Activated B cell treated with CpG ODN at 0.5 μM for 24 hours (primary cell): Measurements from ENCODE around the gene TSEN2. TPM values are rescaled to one million over a fixed set of nuclear protein-coding genes. Genes with fewer than 3 reads are reported as not detected.

ENCODE experiments used
- ATAC-seq: fragments of 200-7000 bp; cut with Tn5 transposase; one replicate; pipeline ENCODE4 v1.10.0; 2021; ENCODE audit warnings: low read depth, mild to moderate bottlenecking, moderate library complexity
- CTCF ChIA-PET: fragments of 350-600 bp; sonication (Branson Sonifier 250); formaldehyde crosslinking; loops from one replicate; lab custom pipeline; 2021; ENCODE audit warnings: antibody characterized with exemption; lab: Charles Lee
- POLR2A ChIA-PET: fragments of 350-600 bp; sonication (Branson Sonifier 250); formaldehyde crosslinking; loops from one replicate; lab custom pipeline; 2021; ENCODE audit warnings: antibody characterized with exemption; lab: Charles Lee
- DNase-seq: peaks from one replicate; pipeline ENCODE4 v3.0.0; 2022
- H3K27ac Mint-ChIP-seq: one replicate; pipeline ENCODE4 v1.8.0; 2020; ENCODE audit warnings: mixed read lengths
- H3K27me3 Mint-ChIP-seq: one replicate; pipeline ENCODE4 v1.8.0; 2021; ENCODE audit warnings: mixed read lengths
- H3K36me3 Mint-ChIP-seq: one replicate; pipeline ENCODE4 v1.8.0; 2021; ENCODE audit warnings: low read depth, mixed read lengths
- H3K4me1 Mint-ChIP-seq: one replicate; pipeline ENCODE4 v1.8.0; 2021; ENCODE audit warnings: mixed read lengths
- H3K4me3 Mint-ChIP-seq: one replicate; pipeline ENCODE4 v1.8.0; 2020; ENCODE audit warnings: mild to moderate bottlenecking, mixed read lengths
- H3K9me3 Mint-ChIP-seq: one replicate; pipeline ENCODE4 v1.8.0; 2020; ENCODE audit warnings: mixed read lengths
- CTCF ChIP-seq: fragments of 200-600 bp; IDR thresholded peaks from one replicate; pipeline ENCODE4 v1.8.0; 2022; ENCODE audit warnings: antibody characterized with exemption, mild to moderate bottlenecking
- intact Hi-C: fragments of 100-400 bp; cut with micrococcal nuclease; formaldehyde crosslinking; loops from one replicate; pipeline ENCODE4 v1.15.1; 2024
- total RNA-seq: library from RNA; stranded (reverse); gene quantifications from 2 replicates; pipeline ENCODE4 v1.2.3, GENCODE V29; 2022

Gene TSEN2
- total RNA-seq, 1 donor from 2014 or later = 17.4 TPM

DNA sequence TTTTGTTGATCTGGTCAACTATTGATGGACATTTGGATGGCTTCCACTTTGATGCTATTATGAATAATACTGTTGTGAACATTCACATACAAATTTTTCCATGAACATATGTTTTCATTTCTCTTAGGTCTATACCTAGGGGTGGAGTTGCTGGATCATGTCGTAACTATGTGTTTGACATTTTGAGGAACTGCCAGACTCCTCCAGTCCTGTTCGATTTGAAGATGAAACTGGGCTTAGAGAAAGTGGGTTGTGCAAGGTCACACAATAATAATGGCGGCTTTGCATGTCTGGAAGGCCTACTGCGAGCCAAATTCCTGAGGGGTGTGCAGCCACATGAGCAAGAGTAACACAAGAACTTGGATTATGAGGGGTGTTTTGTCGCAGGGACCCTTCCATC, 2.6 kb downstream of the TSEN2 start:
- peaks cover 26% of the 10 kb centered on the region for H3K4me1 Mint-ChIP-seq
- H3K36me3 Mint-ChIP-seq = peaks cover 28% of the 10 kb centered on the region
- no peak for TF ChIP-seq CTCF
- H3K27ac Mint-ChIP-seq = no peak overlapping the region
- ChIA-PET POLR2A (no interaction called here), CTCF (no interaction called here)
- no peak for DNase-seq
- intact Hi-C loops = loop anchor here (10.0 kb wide), 2 partner anchors 328 to 998 kb away; partner anchors contain the start of gene HDAC11
- H3K9me3 Mint-ChIP-seq = no peaks in the 10 kb centered on the region
- no peaks in the 10 kb centered on the region for H3K27me3 Mint-ChIP-seq
- ATAC-seq = no peak
- H3K4me3 Mint-ChIP-seq = no peak overlapping the region

GRCh38 chr3:12487336-12487735, 3.1 kb downstream of the TSEN2 start:
- intact Hi-C loops = loop anchor here (10.0 kb wide), 2 partner anchors 327 to 997 kb away; partner anchors contain the start of gene HDAC11
- peaks cover 26% of the 10 kb centered on the region for H3K4me1 Mint-ChIP-seq
- POLR2A ChIA-PET = no interaction called here
- H3K4me3 Mint-ChIP-seq = no peak overlapping the region
- no peaks in the 10 kb centered on the region for H3K27me3 Mint-ChIP-seq
- TF ChIP-seq CTCF = no peak
- no peaks in the 10 kb centered on the region for H3K9me3 Mint-ChIP-seq
- no peak overlapping the region for H3K27ac Mint-ChIP-seq
- DNase-seq (no peak), ATAC-seq (no peak)
- H3K36me3 Mint-ChIP-seq = peaks cover 31% of the 10 kb centered on the region
- CTCF ChIA-PET = no interaction called here

DNA sequence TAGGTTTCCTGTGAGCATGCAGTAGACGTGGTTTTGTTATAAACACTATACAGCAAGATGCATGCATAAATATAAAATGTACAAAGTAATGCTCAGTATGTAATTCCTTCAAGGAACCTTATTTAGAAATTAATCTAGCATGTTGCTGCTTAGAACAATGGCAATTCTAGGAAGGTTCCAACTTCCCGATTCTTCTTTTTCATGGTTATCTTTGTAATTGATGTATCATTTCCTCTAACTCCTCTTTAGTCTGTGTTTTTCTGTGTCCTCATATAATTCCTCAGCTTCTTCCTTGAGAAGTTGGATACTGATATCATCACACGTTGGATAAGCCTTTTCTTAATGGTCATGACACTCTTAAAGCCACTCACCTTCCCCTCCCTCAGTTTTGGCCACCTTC, 3.5 kb downstream of the TSEN2 start:
- intact Hi-C loops = loop anchor here (10.0 kb wide), 2 partner anchors 327 to 997 kb away; partner anchors contain the start of gene HDAC11
- no peaks in the 10 kb centered on the region for H3K27me3 Mint-ChIP-seq
- H3K36me3 Mint-ChIP-seq = peaks cover 32% of the 10 kb centered on the region
- H3K27ac Mint-ChIP-seq = no peak overlapping the region
- peaks cover 26% of the 10 kb centered on the region for H3K4me1 Mint-ChIP-seq
- CTCF ChIA-PET = interaction anchor here (1.4 kb wide), 1 partner anchor 8 kb away, joined by 3 read pairs; no protein-coding TSS in a partner anchor
- no peaks in the 10 kb centered on the region for H3K9me3 Mint-ChIP-seq
- POLR2A ChIA-PET = no interaction called here
- DNase-seq = no peak
- no peak for TF ChIP-seq CTCF
- no peak for ATAC-seq
- H3K4me3 Mint-ChIP-seq = no peak overlapping the region

- DNase-seq (no peak), ATAC-seq (no peak)
- CTCF ChIA-PET = no interaction called here
- Mint-ChIP-seq H3K4me3 (no peak overlapping the region), H3K36me3 (peaks cover 41% of the 10 kb centered on the region), H3K4me1 (peaks cover 14% of the 10 kb centered on the region), H3K27ac (no peak overlapping the region), H3K9me3 (no peaks in the 10 kb centered on the region), H3K27me3 (no peaks in the 10 kb centered on the region)
- POLR2A ChIA-PET = no interaction called here
- no peak for TF ChIP-seq CTCF
- intact Hi-C loops = loop anchor here (10.0 kb wide), 2 partner anchors 325 to 995 kb away; partner anchors contain the start of gene HDAC11
Observed at GRCh38 chr3:12489368-12489767, 5.1 kb downstream of the TSEN2 start.

- H3K4me1 Mint-ChIP-seq = peaks cover 11% of the 10 kb centered on the region
- peaks cover 38% of the 10 kb centered on the region for H3K36me3 Mint-ChIP-seq
- ChIA-PET POLR2A (no interaction called here), CTCF (no interaction called here)
- intact Hi-C loops = loop anchor here (10.0 kb wide), 2 partner anchors 325 to 995 kb away; partner anchors contain the start of gene HDAC11
- H3K27me3 Mint-ChIP-seq = no peaks in the 10 kb centered on the region
- ATAC-seq (no peak), DNase-seq (no peak)
- H3K9me3 Mint-ChIP-seq = no peaks in the 10 kb centered on the region
- no peak overlapping the region for H3K27ac Mint-ChIP-seq
- no peak for TF ChIP-seq CTCF
- no peak overlapping the region for H3K4me3 Mint-ChIP-seq
Observed at GRCh38 chr3:12489832-12490231, 5.6 kb downstream of the TSEN2 start.
